ENCODE measurements around the gene PITPNC1.
"Not testable (repeated sequence)": the region's sequence is repeated elsewhere in the genome, so short reads cannot be mapped to it uniquely, and the experiment has no call there.

PITPNC1 gene

DNA sequence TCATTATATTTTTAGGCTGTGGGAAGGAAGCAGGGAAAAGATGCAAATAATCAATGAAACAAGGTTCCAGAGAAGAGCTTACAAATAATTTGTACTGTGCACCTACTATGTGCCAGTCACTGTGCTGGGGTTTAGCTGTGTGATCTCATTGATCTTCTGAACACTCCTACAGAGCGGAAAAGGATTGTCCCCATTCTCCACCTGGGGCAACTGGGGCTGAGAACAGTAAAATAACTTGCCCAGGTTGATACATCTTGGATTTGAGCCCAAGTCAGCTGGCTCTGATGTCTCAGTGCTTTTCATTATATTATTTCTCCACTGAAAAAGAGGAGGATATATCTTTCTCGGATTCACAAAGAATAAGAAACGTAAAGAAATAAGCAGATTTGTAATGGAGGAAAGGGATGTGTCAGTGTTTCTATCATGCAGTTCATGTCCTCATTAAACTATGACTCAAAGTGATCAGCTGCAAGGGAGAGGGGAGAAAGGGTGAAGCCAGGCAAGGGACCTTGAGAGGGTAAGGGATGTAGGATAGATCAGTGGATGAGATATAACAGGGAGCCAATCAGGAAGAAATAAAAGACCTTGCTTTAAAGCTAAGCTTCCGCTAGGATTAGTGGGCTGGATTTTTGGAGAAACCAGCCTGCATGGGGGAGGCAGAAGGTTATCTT, 197.0 kb downstream of the PITPNC1 start:
- H3K36me3 ChIP-seq (ENCODE audit: insufficient read depth, low read length): peaks cover 4% of the 10 kb centered on the region; the same call in 1 of the 2 replicates
- peaks cover 9% of the 10 kb centered on the region for H3K4me1 ChIP-seq (ENCODE audit: insufficient read depth, low read length)

DNA sequence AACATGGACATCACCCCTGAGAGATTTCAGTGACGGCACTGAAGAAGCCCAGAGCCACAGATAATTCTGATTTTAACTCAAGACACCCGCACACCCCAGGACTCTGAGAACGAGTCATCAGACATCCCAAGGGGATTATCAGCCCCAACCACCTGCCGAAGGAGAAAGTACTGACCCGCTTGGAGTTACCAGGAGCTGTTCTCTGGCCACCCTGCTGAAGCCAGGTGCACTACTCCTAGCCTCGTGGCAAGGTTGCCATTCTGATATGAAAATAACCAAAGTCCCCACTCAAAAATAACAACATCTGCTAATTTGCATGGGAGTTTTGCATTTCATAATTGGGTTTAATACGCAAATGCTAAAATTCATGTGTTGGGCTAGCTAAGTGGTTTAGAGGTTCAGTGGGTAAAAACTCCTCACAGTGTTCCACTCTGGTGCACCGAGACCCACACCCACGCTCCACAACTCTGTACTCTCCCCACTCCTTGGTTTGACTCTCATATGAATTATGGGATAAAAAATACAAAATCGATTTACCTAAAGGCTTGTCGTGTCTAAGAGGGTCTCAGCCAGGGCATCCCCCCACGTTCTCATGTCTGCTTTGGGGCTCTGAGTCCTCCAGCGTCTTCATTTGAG, 197.7 kb downstream of the PITPNC1 start:
- WGBS: 92% methylated on average over 12 of the region's 13 CpGs
- Histone ChIP-seq H3K27me3 (ENCODE audit: insufficient read depth, low read length) (no peaks in the 10 kb centered on the region), H3K9ac (ENCODE audit: low read depth, low read length) (no peak overlapping the region), H3K4me3 (ENCODE audit: low read length) (no peak overlapping the region), H3K36me3 (ENCODE audit: insufficient read depth, low read length) (peaks cover 6% of the 10 kb centered on the region; the same call in 1 of the 2 replicates), H3K4me1 (ENCODE audit: insufficient read depth, low read length) (peaks cover 9% of the 10 kb centered on the region), H3K27ac (ENCODE audit: low read depth, low read length) (no peak overlapping the region), H3K9me3 (ENCODE audit: insufficient read depth, low read depth, low read length) (no peaks in the 10 kb centered on the region)

More for the DNA sequence above, 197.0 kb downstream of the PITPNC1 start:
- H3K4me3 ChIP-seq (ENCODE audit: low read length): no peak overlapping the region
- 96% methylated on average over 4 of the region's 4 CpGs for WGBS
- no peaks in the 10 kb centered on the region for H3K27me3 ChIP-seq (ENCODE audit: insufficient read depth, low read length)
- no peak overlapping the region for H3K27ac ChIP-seq (ENCODE audit: low read depth, low read length)
- no peak overlapping the region for H3K9ac ChIP-seq (ENCODE audit: low read depth, low read length)
- H3K9me3 ChIP-seq (ENCODE audit: insufficient read depth, low read depth, low read length): no peaks in the 10 kb centered on the region

DNA sequence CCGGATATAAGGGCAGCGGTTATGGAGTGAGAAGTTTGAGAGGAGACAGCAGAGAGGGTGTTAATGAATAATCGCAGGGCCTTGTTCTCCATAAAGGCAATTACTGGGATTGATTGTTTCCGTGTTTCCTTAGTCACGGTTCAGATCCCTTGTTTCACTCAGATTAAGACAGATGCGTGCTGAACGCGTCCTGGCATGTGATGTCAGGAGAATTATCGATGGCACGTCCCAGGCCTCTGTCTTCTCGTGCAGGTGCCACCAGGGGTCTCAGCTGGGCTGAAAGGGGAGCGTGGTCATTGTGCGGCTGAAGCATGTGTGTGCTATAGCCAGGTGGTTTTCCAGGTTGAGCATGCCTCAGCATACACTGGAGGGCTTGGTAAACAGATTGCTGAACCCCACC, 198.2 kb downstream of the PITPNC1 start:
- Histone ChIP-seq H3K9ac (ENCODE audit: low read depth, low read length) (no peak overlapping the region), H3K4me1 (ENCODE audit: insufficient read depth, low read length) (peaks cover 9% of the 10 kb centered on the region), H3K9me3 (ENCODE audit: insufficient read depth, low read depth, low read length) (no peaks in the 10 kb centered on the region), H3K27me3 (ENCODE audit: insufficient read depth, low read length) (no peaks in the 10 kb centered on the region), H3K36me3 (ENCODE audit: insufficient read depth, low read length) (peaks cover 9% of the 10 kb centered on the region; the same call in 1 of the 2 replicates), H3K4me3 (ENCODE audit: low read length) (no peak overlapping the region), H3K27ac (ENCODE audit: low read depth, low read length) (no peak overlapping the region)
- 95% methylated on average over 13 of the region's 13 CpGs for WGBS

DNA sequence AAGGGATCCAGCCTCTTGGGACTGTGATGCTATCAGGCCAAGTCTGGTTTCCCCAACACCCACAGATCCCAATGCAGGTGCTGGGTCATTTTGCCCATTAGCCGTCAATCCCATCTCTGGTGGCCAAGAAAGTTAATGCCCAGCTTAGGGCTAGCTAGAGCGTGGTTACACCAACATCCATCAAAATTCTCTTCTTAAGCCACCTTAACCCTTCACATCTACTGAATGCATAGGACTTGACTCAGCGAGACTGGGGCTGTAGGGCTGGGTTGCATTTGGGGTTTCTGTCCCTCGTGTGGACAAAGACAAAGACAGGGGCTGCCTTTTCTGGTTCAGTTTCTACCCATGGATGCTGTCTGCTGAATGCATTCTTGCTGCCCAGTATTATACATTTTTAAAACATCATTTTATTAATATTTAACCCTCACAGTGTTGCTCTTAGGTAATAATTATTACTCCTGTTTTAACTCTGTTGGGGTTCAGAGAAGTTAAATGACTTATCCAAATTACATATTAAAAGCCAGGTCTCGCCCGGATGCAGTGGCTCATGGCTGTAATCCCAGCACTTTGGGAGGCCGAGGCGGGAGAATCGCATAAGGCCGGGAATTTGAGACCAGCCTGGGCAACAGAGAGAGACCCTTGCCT, 199.5 kb downstream of the PITPNC1 start:
- Histone ChIP-seq H3K4me1 (ENCODE audit: insufficient read depth, low read length) (peaks cover 9% of the 10 kb centered on the region), H3K4me3 (ENCODE audit: low read length) (no peak overlapping the region), H3K36me3 (ENCODE audit: insufficient read depth, low read length) (peaks cover 12% of the 10 kb centered on the region; the same call in 1 of the 2 replicates), H3K27me3 (ENCODE audit: insufficient read depth, low read length) (no peaks in the 10 kb centered on the region), H3K9me3 (ENCODE audit: insufficient read depth, low read depth, low read length) (no peaks in the 10 kb centered on the region), H3K27ac (ENCODE audit: low read depth, low read length) (no peak overlapping the region), H3K9ac (ENCODE audit: low read depth, low read length) (no peak overlapping the region)
- WGBS: 95% methylated on average over 10 of the region's 10 CpGs

DNA sequence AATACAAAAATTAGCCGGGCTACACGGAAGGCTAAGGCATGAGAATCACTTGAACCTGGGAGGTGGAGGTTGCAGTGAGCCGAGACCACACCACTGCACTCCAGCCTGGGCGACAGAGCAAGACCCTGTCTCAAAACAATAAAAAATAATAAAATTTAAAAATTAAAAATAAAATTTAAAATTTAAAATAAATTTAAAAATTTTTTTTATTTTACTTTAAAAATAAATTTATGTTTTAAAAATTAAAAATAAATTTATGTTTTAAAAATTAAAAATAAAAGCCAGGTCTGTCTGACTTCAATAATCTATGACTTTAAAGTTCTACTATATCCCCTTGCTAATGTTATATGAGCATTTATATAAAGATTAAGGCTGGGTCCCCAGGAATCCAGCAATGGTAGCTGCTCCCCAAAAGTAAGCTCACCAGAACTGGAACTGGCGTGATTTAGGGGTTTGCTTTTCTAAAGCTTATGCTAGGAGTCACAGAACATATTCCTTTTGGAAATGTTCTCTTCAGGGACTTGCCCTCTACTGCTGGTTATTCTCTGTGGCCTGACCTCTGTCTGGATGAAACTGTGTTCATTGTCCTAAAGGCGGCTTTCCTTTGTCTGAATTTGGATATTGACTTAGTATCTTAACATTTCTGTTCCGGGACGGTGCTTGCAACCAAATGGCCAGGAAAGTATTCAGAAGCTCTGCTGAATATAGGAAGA, 200.5 kb downstream of the PITPNC1 start:
- Histone ChIP-seq H3K4me3 (ENCODE audit: low read length) (no peak overlapping the region), H3K27me3 (ENCODE audit: insufficient read depth, low read length) (no peaks in the 10 kb centered on the region), H3K9me3 (ENCODE audit: insufficient read depth, low read depth, low read length) (no peaks in the 10 kb centered on the region), H3K9ac (ENCODE audit: low read depth, low read length) (no peak overlapping the region), H3K27ac (ENCODE audit: low read depth, low read length) (peak overlapping the region; percentile 59; the same call in 1 of the 2 replicates), H3K36me3 (ENCODE audit: insufficient read depth, low read length) (peaks cover 12% of the 10 kb centered on the region; the same call in 1 of the 2 replicates), H3K4me1 (ENCODE audit: insufficient read depth, low read length) (peaks cover 9% of the 10 kb centered on the region)
- 92% methylated on average over 7 of the region's 8 CpGs for WGBS

DNA sequence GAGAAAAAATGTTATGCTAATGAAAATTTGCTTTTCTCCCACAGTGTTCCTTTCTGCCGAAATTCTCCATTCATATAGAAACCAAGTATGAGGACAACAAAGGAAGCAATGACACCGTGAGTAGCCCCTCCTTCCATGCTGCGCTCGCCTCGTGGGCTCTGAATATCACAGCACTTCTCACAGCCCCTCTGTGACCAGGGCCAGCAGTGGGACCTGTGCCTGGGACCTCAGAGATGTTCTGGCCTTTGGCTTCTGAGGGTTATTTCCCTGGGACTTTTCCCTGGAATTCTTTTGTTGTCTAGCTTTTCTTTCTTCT, 201.0 kb downstream of the PITPNC1 start:
- H3K4me1 ChIP-seq (ENCODE audit: insufficient read depth, low read length): peaks cover 9% of the 10 kb centered on the region
- peak overlapping the region; percentile 59 for H3K27ac ChIP-seq (ENCODE audit: low read depth, low read length)
- H3K9me3 ChIP-seq (ENCODE audit: insufficient read depth, low read depth, low read length): no peaks in the 10 kb centered on the region
- no peaks in the 10 kb centered on the region for H3K27me3 ChIP-seq (ENCODE audit: insufficient read depth, low read length)
- no peak overlapping the region for H3K4me3 ChIP-seq (ENCODE audit: low read length)
- WGBS: 74% methylated on average over 5 of the region's 5 CpGs
- H3K9ac ChIP-seq (ENCODE audit: low read depth, low read length): no peak overlapping the region
- peaks cover 12% of the 10 kb centered on the region; the same call in 1 of the 2 replicates for H3K36me3 ChIP-seq (ENCODE audit: insufficient read depth, low read length)

DNA sequence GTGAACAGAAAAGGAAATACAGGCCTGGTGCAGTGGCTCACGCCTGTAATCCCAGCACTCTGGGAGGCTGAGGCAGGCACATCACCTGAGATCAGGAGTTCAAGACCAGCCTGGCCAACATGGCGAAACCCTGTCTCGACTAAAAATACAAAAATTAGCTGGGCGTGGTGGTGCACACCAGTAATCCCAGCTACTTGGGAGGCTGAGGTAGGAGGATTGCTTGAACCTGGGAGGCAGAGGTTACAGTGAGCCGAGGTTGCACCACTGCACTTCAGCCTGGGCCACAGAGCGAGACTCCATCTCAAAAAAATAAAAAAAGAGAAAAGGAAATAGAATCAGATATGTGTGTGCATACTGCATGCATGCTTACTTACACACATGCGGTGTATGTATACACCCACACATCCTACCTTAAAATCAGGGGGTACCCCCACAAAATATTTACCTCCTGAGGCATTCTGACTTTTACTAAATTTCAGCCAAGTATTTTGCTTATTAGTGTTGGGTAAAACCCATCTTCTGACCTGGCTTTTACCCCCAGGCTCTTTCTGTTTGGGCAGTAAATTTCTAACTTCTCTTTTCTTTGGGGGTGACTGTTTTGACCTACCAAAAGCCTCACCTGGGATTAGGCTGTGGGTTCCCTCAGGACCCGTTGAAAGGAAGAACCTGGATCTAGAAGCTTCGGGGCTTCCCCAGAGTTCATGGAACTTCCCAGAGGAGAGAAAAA, 201.8 kb downstream of the PITPNC1 start:
- not testable (repeated sequence) for H3K4me3 ChIP-seq (ENCODE audit: low read length); H3K4me1 ChIP-seq (ENCODE audit: insufficient read depth, low read length); H3K9ac ChIP-seq (ENCODE audit: low read depth, low read length); H3K27ac ChIP-seq (ENCODE audit: low read depth, low read length); H3K27me3 ChIP-seq (ENCODE audit: insufficient read depth, low read length); H3K9me3 ChIP-seq (ENCODE audit: insufficient read depth, low read depth, low read length)
- 92% methylated on average over 9 of the region's 9 CpGs for WGBS
- H3K36me3 ChIP-seq (ENCODE audit: insufficient read depth, low read length): peaks cover 12% of the 10 kb centered on the region; the same call in 1 of the 2 replicates

DNA sequence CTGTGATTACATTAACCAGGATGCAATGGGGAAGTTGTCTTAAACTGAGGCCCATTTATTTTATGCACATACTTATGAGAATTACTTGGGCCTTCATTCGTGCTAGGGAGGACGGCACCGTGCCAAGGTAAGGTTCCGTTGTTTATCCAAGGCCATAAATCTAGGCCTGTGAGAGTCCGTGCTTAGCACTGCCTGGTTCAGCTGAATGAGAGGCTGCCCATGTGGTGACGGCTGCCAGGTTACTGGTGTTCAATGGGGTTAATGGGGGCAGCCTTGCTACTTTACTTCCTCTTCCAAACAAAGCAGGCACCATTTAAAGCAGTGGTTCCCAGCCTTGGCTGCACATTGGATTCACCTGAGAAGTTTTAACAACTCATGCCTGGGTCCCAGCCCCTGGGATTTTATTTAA, 205.6 kb downstream of the PITPNC1 start:
- WGBS: 97% methylated on average over 6 of the region's 6 CpGs

DNA sequence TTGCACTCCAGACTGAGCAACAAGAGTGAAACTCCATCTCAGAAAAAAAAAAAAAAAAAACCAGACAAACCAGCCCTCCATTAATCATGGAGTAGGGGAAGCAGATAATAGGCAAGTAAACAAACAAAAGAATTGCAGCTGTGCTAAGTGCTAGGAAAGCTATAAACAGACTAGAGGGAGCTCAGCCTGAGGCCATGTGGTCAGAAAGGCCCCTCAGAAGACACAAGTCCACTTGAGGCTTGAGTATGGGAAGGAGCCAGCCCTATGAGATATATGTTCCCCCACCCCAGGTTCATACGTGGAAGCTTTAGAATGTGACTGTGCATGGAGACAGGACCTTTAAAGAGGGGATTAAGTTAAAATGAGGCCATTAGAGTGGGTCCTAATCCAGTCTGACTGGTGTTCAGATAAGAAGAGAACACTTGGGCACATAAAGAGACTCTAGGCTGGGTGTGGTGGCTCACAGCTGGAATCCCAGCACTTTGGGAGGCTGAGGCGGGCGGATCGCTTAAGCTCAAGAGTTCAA, 208.1 kb downstream of the PITPNC1 start:
- H3K4me3 ChIP-seq (ENCODE audit: low read length): no peak overlapping the region
- WGBS: 96% methylated on average over 4 of the region's 4 CpGs
- H3K4me1 ChIP-seq (ENCODE audit: insufficient read depth, low read length): no peaks in the 10 kb centered on the region
- H3K9me3 ChIP-seq (ENCODE audit: insufficient read depth, low read depth, low read length): no peaks in the 10 kb centered on the region
- H3K27ac ChIP-seq (ENCODE audit: low read depth, low read length): no peak overlapping the region
- no peak overlapping the region for H3K9ac ChIP-seq (ENCODE audit: low read depth, low read length)
- 0 out of 2 replicates have a peak, but pooled peaks cover 6% of the 10 kb centered on the region for H3K36me3 ChIP-seq (ENCODE audit: insufficient read depth, low read length)
- H3K27me3 ChIP-seq (ENCODE audit: insufficient read depth, low read length): no peaks in the 10 kb centered on the region

More for the DNA sequence above, 205.6 kb downstream of the PITPNC1 start:
- Histone ChIP-seq H3K4me3 (ENCODE audit: low read length) (no peak overlapping the region), H3K36me3 (ENCODE audit: insufficient read depth, low read length) (peaks cover 15% of the 10 kb centered on the region; the same call in 1 of the 2 replicates), H3K27me3 (ENCODE audit: insufficient read depth, low read length) (no peaks in the 10 kb centered on the region), H3K27ac (ENCODE audit: low read depth, low read length) (no peak overlapping the region), H3K4me1 (ENCODE audit: insufficient read depth, low read length) (peaks cover 8% of the 10 kb centered on the region), H3K9me3 (ENCODE audit: insufficient read depth, low read depth, low read length) (no peaks in the 10 kb centered on the region), H3K9ac (ENCODE audit: low read depth, low read length) (no peak overlapping the region)

DNA sequence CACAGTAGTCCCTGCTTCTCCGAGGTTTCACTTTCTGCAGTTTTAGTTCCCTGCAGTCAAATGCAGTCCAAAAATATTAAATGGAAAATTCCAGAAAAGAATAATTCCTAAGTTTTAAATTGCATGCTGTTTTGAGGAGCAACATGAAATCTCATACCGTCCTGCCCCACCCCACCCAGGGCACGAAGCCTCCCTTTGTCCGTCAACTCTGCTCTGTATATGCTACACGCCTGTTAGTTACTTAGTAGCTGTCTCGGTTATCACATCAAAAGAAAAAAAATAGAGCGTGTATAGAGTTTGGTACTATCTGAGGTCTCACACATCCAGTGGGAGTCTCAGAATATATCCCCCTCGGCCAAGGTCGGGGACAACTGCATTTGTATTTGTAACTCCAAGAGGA, 211.2 kb downstream of the PITPNC1 start:
- WGBS: 91% methylated on average over 9 of the region's 9 CpGs
- Histone ChIP-seq H3K27ac (ENCODE audit: low read depth, low read length) (no peak overlapping the region), H3K9ac (ENCODE audit: low read depth, low read length) (no peak overlapping the region), H3K9me3 (ENCODE audit: insufficient read depth, low read depth, low read length) (no peaks in the 10 kb centered on the region), H3K36me3 (ENCODE audit: insufficient read depth, low read length) (peaks cover 2% of the 10 kb centered on the region; the same call in 1 of the 2 replicates), H3K4me3 (ENCODE audit: low read length) (no peak overlapping the region), H3K4me1 (ENCODE audit: insufficient read depth, low read length) (no peaks in the 10 kb centered on the region), H3K27me3 (ENCODE audit: insufficient read depth, low read length) (no peaks in the 10 kb centered on the region)

Measured in HUES64 (cell line).